Cortex of kidney (tissue), 1 donor: ENCODE data around the gene L3MBTL1.

Source experiments
- DNase-seq: peaks from one replicate; lab custom pipeline; 2025; lab: John Stamatoyannopoulos, UW

The L3MBTL1 gene

GRCh38 chr20:43506238-43506637 is 1.3 kb upstream of the L3MBTL1 start:
- no peak for DNase-seq

- no peak for DNase-seq
These were observed 609 bp downstream of the L3MBTL1 start for GRCh38 chr20:43508106-43508505.

- no peak for DNase-seq
These were observed 1.1 kb downstream of the L3MBTL1 start for GRCh38 chr20:43508604-43509040.

GRCh38 chr20:43511879-43512278 is 4.4 kb downstream of the L3MBTL1 start:
- no peak for DNase-seq

GRCh38 chr20:43513372-43513930 is 6.0 kb downstream of the L3MBTL1 start:
- no peak for DNase-seq

- DNase-seq = no peak
These were observed 6.6 kb downstream of the L3MBTL1 start for GRCh38 chr20:43513931-43514647.

- DNase-seq = no peak
These were observed 7.1 kb downstream of the L3MBTL1 start for GRCh38 chr20:43514648-43514999.

GRCh38 chr20:43515628-43516027 is 8.1 kb downstream of the L3MBTL1 start:
- no peak for DNase-seq

GRCh38 chr20:43516251-43516824 is 8.8 kb downstream of the L3MBTL1 start:
- no peak for DNase-seq

- DNase-seq = no peak
These were observed 12.7 kb downstream of the L3MBTL1 start for GRCh38 chr20:43520074-43520630.

- DNase-seq = no peak
These were observed 17.5 kb downstream of the L3MBTL1 start for GRCh38 chr20:43525021-43525420.

GRCh38 chr20:43528258-43528875 is 20.9 kb downstream of the L3MBTL1 start:
- no peak for DNase-seq

- no peak for DNase-seq
These were observed 21.6 kb downstream of the L3MBTL1 start for GRCh38 chr20:43529051-43529450.

GRCh38 chr20:43529457-43530153 is 22.1 kb downstream of the L3MBTL1 start:
- no peak for DNase-seq

GRCh38 chr20:43530321-43531090 is 23.0 kb downstream of the L3MBTL1 start:
- DNase-seq = no peak

GRCh38 chr20:43531091-43531443 is 23.6 kb downstream of the L3MBTL1 start:
- DNase-seq = no peak

GRCh38 chr20:43532416-43533055 is 25.0 kb downstream of the L3MBTL1 start:
- DNase-seq = no peak

- DNase-seq = no peak
These were observed 25.6 kb downstream of the L3MBTL1 start for GRCh38 chr20:43533060-43533459.

GRCh38 chr20:43534016-43534415 is 26.5 kb downstream of the L3MBTL1 start:
- DNase-seq = no peak

GRCh38 chr20:43534791-43535350 is 27.4 kb downstream of the L3MBTL1 start:
- DNase-seq = no peak
